Measurements from ENCODE around the gene TAF7.
"Not testable (repeated sequence)": the region's sequence is repeated elsewhere in the genome, so short reads cannot be mapped to it uniquely, and the experiment has no call there.

Gene TAF7

GRCh38 chr5:141351591-141351990 is 31.0 kb upstream of the TAF7 start:
- no peak for DNase-seq (ENCODE audit: low read depth in 1 of 2, low spot score in 1 of 2)
- TF ChIP-seq POLR2AphosphoS5 (IDR thresholded peaks at IDR 0.05; ENCODE audit: low read depth) (no peak), GABPA (IDR thresholded peaks at IDR 0.05; ENCODE audit: low read depth) (no peak), SPI1 (IDR thresholded peaks at IDR 0.05; ENCODE audit: borderline replicate concordance, low read depth) (no peak), CTCF (IDR thresholded peaks at IDR 0.05; ENCODE audit: insufficient read depth, low read length) (no peak)
- TF ChIP-seq, protein P1, sequence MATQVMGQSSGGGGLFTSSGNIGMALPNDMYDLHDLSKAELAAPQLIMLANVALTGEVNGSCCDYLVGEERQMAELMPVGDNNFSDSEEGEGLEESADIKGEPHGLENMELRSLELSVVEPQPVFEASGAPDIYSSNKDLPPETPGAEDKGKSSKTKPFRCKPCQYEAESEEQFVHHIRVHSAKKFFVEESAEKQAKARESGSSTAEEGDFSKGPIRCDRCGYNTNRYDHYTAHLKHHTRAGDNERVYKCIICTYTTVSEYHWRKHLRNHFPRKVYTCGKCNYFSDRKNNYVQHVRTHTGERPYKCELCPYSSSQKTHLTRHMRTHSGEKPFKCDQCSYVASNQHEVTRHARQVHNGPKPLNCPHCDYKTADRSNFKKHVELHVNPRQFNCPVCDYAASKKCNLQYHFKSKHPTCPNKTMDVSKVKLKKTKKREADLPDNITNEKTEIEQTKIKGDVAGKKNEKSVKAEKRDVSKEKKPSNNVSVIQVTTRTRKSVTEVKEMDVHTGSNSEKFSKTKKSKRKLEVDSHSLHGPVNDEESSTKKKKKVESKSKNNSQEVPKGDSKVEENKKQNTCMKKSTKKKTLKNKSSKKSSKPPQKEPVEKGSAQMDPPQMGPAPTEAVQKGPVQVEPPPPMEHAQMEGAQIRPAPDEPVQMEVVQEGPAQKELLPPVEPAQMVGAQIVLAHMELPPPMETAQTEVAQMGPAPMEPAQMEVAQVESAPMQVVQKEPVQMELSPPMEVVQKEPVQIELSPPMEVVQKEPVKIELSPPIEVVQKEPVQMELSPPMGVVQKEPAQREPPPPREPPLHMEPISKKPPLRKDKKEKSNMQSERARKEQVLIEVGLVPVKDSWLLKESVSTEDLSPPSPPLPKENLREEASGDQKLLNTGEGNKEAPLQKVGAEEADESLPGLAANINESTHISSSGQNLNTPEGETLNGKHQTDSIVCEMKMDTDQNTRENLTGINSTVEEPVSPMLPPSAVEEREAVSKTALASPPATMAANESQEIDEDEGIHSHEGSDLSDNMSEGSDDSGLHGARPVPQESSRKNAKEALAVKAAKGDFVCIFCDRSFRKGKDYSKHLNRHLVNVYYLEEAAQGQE (IDR thresholded peaks at IDR 0.05; ENCODE audit: insufficient replicate concordance, low read depth): no peak
- H3K27me3 ChIP-seq (ENCODE audit: insufficient read depth, poor library complexity, severe bottlenecking): no peaks in the 10 kb centered on the region

DNA sequence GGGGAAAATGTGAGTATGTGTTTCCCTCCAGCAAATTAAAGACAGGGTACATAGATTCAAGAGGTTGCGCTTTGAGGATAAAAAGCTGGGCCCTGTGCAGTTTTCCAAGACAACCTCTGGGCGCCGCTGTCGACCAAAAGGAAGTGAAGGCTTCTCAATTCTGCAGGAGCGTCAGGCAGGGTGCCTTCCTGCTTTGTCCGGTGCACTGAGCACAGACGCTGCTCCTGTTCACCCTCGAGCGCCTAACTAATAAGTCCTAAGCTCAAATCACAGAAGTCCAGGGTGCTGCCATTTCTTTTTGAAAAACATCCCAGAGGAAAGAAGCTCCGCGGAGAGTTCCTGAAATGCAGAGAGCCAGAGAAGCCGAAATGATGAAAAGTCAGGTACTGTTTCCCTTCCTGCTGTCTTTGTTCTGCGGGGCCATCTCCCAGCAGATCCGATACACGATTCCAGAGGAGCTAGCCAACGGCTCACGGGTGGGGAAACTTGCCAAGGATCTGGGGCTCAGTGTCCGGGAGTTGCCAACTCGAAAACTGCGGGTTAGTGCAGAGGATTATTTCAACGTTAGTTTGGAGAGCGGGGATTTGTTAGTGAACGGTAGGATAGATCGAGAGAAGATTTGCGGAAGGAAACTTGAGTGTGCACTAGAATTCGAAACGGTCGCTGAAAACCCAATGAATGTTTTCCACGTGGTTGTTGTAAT is 29.5 kb upstream of the TAF7 start, which contains the start of gene PCDHGB1:
PCDHGB1 (plus strand) TSS at position 183 of the 703 bp plus-strand sequence; CDS start at position 345, 162 bp downstream.
- TF ChIP-seq GABPA (IDR thresholded peaks at IDR 0.05; ENCODE audit: low read depth): no peak
- peak; percentile 32 for TF ChIP-seq CTCF (IDR thresholded peaks at IDR 0.05; ENCODE audit: insufficient read depth, low read length)
- no peak within 1 kb of the TSS for H3K4me3 ChIP-seq (replicated peaks; ENCODE audit: insufficient read depth, low read length)
- H3K27ac ChIP-seq (replicated peaks): no peak within 1 kb of the TSS
- no peaks in the 10 kb centered on the region for H3K27me3 ChIP-seq (ENCODE audit: insufficient read depth, poor library complexity, severe bottlenecking)
- DNase-seq (ENCODE audit: low read depth in 1 of 2, low spot score in 1 of 2): peak in 1 of 2 experiments; percentile 46

More at GRCh38 chr5:141351591-141351990, 31.0 kb upstream of the TAF7 start:
- no peak overlapping the region for H3K4me3 ChIP-seq (replicated peaks; ENCODE audit: insufficient read depth, low read length)
- H3K27ac ChIP-seq (replicated peaks): no peak overlapping the region

DNA sequence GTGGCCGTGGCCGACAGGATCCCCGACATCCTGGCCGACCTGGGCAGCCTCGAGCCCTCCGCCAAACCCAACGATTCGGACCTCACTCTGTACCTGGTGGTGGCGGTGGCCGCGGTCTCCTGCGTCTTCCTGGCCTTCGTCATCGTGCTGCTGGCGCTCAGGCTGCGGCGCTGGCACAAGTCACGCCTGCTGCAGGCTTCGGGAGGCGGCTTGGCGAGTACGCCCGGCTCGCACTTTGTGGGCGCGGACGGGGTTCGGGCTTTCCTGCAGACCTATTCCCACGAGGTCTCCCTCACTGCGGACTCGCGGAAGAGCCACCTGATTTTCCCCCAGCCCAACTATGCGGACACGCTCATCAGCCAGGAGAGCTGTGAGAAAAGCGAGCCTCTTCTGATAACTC is 25.4 kb upstream of the TAF7 start:
- not testable (repeated sequence) for H3K4me3 ChIP-seq (replicated peaks; ENCODE audit: insufficient read depth, low read length); DNase-seq (ENCODE audit: low read depth in 1 of 2, low spot score in 1 of 2); H3K27me3 ChIP-seq (ENCODE audit: insufficient read depth, poor library complexity, severe bottlenecking); H3K27ac ChIP-seq (replicated peaks)

- no peak overlapping the region for H3K27ac ChIP-seq (replicated peaks)
- TF ChIP-seq CTCF (IDR thresholded peaks at IDR 0.05; ENCODE audit: insufficient read depth, low read length) (no peak), SPI1 (IDR thresholded peaks at IDR 0.05; ENCODE audit: borderline replicate concordance, low read depth) (no peak), GABPA (IDR thresholded peaks at IDR 0.05; ENCODE audit: low read depth) (no peak), POLR2AphosphoS5 (IDR thresholded peaks at IDR 0.05; ENCODE audit: low read depth) (no peak)
- TF ChIP-seq, protein P1 (IDR thresholded peaks at IDR 0.05; ENCODE audit: insufficient replicate concordance, low read depth): no peak
- H3K27me3 ChIP-seq (ENCODE audit: insufficient read depth, poor library complexity, severe bottlenecking): no peaks in the 10 kb centered on the region
- no peak overlapping the region for H3K4me3 ChIP-seq (replicated peaks; ENCODE audit: insufficient read depth, low read length)
- no peak for DNase-seq (ENCODE audit: low read depth in 1 of 2, low spot score in 1 of 2)
Observed at GRCh38 chr5:141345327-141345726, 24.7 kb upstream of the TAF7 start.

All from HL-60 (cell line).